ENCODE results near the gene PTPRU.

PTPRU gene

GRCh38 chr1:29267321-29268070 lies 31.2 kb downstream of the PTPRU start:
- no peak for DNase-seq (ENCODE audit: low read depth)

DNA sequence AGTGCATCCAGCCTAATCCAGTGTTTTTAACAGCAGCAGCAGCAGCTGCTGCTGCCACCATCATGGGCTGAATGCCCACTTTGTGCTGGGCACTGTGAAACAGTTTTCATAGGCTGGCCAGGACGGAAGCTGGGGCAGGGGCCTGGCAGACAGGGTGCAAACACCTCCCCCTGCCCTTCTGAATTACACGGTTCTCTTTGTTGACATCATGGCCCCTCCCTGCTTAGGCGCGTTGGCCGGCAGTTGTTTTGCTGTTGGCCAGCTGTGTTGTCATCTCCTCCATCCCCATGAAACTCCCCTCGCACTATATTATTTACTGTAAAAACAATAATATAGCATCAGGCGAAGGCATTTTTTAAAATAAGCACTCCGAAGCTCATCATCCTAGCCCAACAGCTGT lies 33.1 kb downstream of the PTPRU start:
- no peak for DNase-seq (ENCODE audit: low read depth)

- no peak for DNase-seq (ENCODE audit: low read depth)
These were observed 34.7 kb downstream of the PTPRU start for GRCh38 chr1:29270929-29271521.

DNA sequence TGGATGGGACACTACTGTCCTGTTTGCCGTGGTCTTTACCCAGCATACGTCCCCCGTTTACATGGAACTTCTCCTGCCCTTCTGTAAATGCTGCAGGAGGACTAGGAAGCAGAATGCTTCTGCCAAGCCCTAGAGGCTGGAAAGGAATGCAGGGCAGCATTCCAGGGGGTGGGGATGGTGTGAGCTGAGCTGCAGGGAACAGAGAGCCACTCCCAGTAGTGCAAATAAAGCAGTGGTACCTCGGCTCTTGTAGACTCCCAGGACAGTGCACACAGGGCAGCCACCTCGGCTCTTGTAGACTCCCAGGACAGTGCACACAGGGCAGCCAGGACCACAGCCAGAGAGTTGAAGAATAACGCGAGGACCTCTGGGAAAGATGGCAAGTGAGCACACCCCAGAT lies 35.4 kb downstream of the PTPRU start:
- no peak for DNase-seq (ENCODE audit: low read depth)

DNA sequence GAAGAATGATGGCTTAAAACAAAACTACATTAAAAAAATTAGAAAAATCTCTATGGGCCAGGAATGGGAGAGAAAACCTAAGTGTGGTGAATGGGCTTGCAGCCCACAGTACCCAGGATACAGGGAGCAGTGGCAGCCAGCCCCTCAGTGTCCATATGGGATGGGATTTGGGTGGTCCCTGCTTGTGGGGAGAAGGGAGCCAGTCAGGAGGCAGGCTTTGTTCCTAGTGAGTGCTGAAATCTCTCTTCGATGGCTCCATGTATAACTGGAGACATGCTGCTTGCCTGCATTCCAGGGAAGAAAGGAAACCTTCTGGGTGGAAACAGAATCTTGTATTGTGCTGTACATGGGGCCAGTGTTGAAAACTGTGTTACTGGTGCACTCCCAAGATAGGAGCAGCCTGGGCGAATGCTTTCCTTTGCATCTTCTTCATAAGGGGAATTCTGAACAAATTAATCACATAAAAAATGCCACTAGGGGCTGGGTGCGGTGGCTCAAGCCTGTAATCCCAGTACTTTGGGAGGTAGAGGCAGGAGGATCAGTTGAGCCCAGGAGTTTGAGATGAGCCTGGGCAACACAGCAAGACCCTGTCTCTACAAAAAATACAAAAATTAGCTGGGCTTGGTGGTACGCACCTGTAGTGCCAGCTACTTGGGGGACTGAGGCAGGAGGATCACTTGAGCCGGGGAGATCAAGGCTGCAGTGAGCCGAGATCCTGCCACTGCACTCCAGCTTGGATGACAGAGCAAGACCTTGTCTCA lies 36.0 kb downstream of the PTPRU start:
- DNase-seq (ENCODE audit: low read depth) = no peak

DNA sequence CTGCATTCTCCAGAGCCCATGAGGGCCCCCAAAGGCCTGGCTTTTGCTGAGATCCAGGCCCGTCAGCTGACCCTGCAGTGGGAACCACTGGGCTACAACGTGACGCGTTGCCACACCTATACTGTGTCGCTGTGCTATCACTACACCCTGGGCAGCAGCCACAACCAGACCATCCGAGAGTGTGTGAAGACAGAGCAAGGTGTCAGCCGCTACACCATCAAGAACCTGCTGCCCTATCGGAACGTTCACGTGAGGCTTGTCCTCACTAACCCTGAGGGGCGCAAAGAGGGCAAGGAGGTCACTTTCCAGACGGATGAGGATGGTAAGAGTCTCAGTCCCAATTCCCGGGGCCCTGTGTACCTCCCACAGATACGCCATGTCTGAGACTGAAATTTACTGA lies 39.1 kb downstream of the PTPRU start:
- DNase-seq (ENCODE audit: low read depth) = no peak

DNA sequence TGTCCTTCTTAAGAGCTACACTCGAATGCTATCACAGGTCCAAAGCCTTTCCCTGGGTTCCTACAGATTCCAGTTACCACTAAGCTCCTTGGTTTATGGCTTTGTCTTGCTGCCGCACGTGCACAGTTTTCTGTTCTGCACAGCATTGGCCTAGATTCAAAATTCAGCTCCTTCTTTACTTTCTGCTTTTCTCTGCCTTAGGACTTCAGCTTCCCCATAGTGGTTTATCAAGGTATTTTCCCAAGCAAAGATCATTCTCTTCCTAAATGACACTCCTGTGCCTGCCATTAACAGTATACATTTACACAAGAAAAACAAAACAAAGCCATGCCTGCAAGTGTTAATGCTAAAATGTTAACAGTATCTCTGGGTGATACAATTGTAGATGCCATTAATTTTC lies 41.8 kb downstream of the PTPRU start:
- DNase-seq (ENCODE audit: low read depth) = no peak

DNA sequence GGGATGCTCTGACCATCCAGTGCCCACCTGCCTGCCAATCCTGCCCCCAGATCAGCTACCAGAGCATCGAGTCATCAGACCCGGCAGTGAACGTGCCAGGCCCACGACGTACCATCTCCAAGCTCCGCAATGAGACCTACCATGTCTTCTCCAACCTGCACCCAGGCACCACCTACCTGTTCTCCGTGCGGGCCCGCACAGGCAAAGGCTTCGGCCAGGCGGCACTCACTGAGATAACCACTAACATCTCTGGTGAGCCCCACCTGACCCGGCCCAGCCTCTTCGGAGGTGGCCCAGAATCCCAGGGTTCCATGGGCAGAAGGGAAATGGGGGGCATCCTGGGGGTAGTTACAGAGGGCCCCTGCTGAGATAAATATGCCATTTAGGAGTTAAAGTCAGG lies 43.1 kb downstream of the PTPRU start:
- no peak for DNase-seq (ENCODE audit: low read depth)

DNA sequence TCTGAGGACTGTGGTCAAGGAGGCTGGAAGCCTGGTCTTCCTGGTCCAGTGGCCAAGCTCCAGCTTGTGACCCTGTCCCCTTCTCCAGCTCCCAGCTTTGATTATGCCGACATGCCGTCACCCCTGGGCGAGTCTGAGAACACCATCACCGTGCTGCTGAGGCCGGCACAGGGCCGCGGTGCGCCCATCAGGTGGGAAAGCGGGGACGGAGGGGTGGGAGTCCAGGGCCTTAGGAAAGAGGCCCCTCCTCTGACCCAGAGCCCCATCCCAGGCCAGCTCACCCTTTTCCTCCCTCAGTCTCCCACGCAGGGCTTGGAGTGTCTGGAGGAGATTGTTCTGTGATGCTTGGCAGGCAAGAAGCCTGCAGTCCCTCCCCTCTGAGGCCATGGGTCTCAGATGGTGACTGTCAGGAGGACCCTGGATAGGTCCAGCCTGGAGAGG lies 43.6 kb downstream of the PTPRU start:
- no peak for DNase-seq (ENCODE audit: low read depth)

DNA sequence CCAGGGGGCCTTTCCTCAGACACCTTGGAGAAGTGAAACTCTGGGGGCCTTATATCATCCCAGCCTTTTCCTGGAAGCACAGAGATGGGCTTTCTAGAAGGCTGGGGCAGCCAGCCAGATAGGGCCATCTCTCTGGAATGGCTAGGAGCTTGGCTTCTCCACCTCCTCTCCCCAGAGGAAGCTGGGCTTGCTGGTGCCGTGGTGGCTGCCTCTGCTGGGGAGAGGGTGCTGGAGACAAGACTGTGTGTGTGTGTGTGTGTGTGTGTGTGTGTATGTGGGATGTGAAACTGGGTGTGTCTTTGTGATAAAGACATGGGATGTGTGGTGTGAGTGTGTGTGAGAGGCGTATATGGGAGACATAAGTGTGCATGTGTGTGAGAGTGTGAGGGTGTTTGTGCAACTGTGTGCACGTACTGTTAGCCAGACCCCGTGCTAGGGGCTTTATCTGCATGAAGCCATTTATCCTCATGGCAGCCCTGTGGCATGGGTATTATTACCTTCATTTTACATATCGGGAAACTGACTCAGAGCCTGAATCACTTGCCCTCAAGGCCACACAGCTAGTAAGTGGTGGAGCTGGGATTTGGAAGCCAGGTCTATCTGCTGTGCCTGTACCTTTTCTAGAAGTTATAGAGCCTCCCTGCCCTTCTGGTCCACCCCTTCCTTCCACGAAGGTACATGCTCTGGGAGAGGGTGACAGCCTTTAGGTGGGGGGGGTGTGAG lies 44.2 kb downstream of the PTPRU start:
- no peak for DNase-seq (ENCODE audit: low read depth)

GRCh38 chr1:29281571-29281970 lies 45.2 kb downstream of the PTPRU start:
- DNase-seq (ENCODE audit: low read depth) = no peak

- DNase-seq (ENCODE audit: low read depth) = no peak
These were observed 46.0 kb downstream of the PTPRU start for GRCh38 chr1:29282135-29282923.

DNA sequence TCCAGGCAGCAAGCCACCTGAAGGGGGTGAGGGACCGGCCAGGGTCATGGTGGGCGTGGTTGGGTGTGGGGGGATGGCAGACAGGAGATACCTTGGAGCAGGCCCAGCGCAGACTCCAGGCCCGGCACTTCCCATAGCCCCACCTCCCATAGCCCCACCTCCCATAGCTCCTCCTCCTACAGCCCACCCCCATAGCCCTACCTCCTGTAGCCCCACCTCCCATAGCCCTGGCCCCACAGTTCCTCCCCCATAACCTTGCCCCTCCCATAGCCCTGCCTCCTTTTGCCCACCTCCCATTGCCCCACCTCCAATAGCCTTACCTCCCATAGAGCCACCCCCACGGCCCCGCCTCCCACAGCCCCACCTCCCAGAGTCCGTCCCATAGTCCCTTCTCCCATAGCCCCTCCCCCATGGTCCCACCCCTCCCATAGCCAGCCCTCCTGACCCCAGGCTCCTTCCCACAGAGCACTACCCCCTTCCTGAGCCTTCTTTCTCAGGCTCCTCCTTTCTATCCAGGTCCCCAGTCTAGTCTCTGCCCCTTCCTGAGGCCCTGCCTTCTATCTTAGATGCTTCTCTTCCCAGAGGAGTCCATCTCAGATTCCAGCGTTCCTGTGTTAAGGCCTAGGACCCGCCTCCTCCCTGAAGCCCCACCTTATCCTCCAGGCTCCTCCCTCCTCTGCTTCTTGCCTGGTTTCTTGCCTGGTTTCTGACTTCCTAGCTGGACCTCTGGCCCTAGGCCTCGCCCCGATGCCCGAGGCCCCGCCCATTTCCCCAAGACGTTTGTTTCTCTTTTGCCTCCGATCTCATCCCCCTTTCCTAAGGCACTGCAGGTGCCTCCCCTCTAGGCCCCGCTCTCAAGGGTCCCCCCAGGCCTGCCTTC lies 46.8 kb downstream of the PTPRU start:
- no peak for DNase-seq (ENCODE audit: low read depth)

GRCh38 chr1:29283804-29284195 lies 47.5 kb downstream of the PTPRU start:
- DNase-seq (ENCODE audit: low read depth) = no peak

GRCh38 chr1:29284286-29284960 lies 48.1 kb downstream of the PTPRU start:
- DNase-seq (ENCODE audit: low read depth) = no peak

DNA sequence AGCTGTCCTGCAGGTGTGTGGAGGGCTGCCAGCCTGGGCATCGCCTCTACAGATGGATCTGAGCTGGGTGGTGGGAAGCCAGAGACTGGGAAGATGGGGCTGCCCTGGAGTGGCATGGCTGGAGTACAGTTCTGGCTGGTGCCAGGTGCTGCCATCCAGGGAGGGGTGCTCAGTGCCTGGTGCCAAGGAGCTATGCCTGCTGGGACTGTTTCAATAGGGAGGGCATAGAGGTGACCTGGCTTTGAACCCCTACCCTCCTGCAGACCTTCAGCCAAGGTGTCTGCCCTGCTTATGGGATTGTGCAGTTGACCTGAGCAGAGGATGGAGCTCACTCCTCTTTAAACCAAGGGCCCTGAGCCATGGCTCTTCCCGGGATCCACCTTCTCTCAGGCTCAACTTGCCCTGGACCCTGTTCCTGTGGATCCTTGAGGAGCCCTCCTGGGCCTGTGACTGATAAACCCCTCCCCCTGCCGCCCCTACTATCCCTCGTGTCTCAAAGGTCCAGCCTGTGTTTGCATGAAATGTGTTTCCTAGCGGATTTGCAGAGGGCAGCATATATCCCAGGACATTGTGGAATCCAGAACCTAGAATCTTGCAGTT lies 48.7 kb downstream of the PTPRU start:
- DNase-seq (ENCODE audit: low read depth) = no peak

GRCh38 chr1:29285771-29286170 lies 49.4 kb downstream of the PTPRU start:
- no peak for DNase-seq (ENCODE audit: low read depth)

- DNase-seq (ENCODE audit: low read depth) = no peak
These were observed 50.0 kb downstream of the PTPRU start for GRCh38 chr1:29286194-29286767.

- no peak for DNase-seq (ENCODE audit: low read depth)
These were observed 53.2 kb downstream of the PTPRU start for GRCh38 chr1:29289493-29289892.

Measured in stromal cell of bone marrow (primary cell).